ENCODE results near the gene DTNB. TPM values are rescaled to one million over a fixed set of nuclear protein-coding genes. Genes with fewer than 3 reads are reported as not detected.

Gene DTNB
- total and polyA plus RNA-seq, 10 of the 15 experiments (the other 5 are each of a cell fraction or from before 2014, with no cell fraction given), result 4.5 to 30.6 (median 11.9) TPM

- Histone ChIP-seq H3K27me3 (replicated peaks in 1 of 2; ENCODE audit: control insufficient read depth in 2 of 2, insufficient read depth in 2 of 2, low read length in 1 of 2) (no peaks in the 10 kb centered on the region), H3K36me3 (ENCODE audit: control insufficient read depth in 2 of 2, insufficient read depth in 2 of 2, low read length in 1 of 2) (no peaks in the 10 kb centered on the region), H3K79me2 (ENCODE audit: control insufficient read depth, insufficient read depth, low read length) (no peaks in the 10 kb centered on the region), H3K4me2 (ENCODE audit: control insufficient read depth, insufficient read depth) (no peak overlapping the region), H3K9ac (ENCODE audit: control insufficient read depth, insufficient read depth, low read length) (no peak overlapping the region), H4K20me1 (ENCODE audit: control insufficient read depth, insufficient read depth) (no peaks in the 10 kb centered on the region), H3K4me1 (ENCODE audit: control insufficient read depth, insufficient read depth, low read length) (no peaks in the 10 kb centered on the region), H3K27ac (ENCODE audit: control insufficient read depth, insufficient read depth) (no peak overlapping the region), H3K4me3 (no peak overlapping the region), H3K9me3 (replicated peaks; ENCODE audit: control insufficient read depth, insufficient read depth, low read length) (no peaks in the 10 kb centered on the region), H2AFZ (ENCODE audit: control insufficient read depth, low read depth, low read length) (no peak overlapping the region)
- POLR2A ChIA-PET, result no interaction called here
- TF ChIP-seq RCOR1 (conservative IDR thresholded peaks at IDR 0.05; ENCODE audit: low read depth, low read length), result no peak
- TF ChIP-seq ZNF384 (IDR thresholded peaks at IDR 0.05; ENCODE audit: borderline replicate concordance, low read depth, low read length), result no peak
- TF ChIP-seq RELA (IDR thresholded peaks at IDR 0.05; ENCODE audit: borderline replicate concordance, partially characterized antibody), result no peak
- no peak for TF ChIP-seq BRCA1 (IDR thresholded peaks at IDR 0.05; ENCODE audit: low read depth, low read length)
- TF ChIP-seq MYB (IDR thresholded peaks at IDR 0.05; ENCODE audit: borderline replicate concordance, low read depth, low read length), result no peak
- no peak for TF ChIP-seq RAD51 (IDR thresholded peaks at IDR 0.05)
- TF ChIP-seq MTA2 (IDR thresholded peaks at IDR 0.05; ENCODE audit: low read depth), result no peak
- SMC1A ChIA-PET (ENCODE audit: uncharacterized antibody, unreplicated experiment), result no interaction called here
- ATAC-seq (no peak), DNase-seq (ENCODE audit: low read depth, low spot score) (no peak), FAIRE-seq (no peak)
- RAD21 ChIA-PET (ENCODE audit: unreplicated experiment), result no interaction called here
- 20% methylated on average over 3 of the region's 6 CpGs for WGBS (ENCODE audit: insufficient coverage, insufficient replicate concordance, low lambda C conversion rate, missing lambda C conversion rate)
- in situ Hi-C loops (cut with MboI), result no loop called here
- BruUV-seq (replicated peaks), result no TSS peak
- CTCF ChIA-PET, result interaction anchor here (1.3 kb wide), 1 partner anchor 12 kb away, joined by 6 read pairs; no protein-coding TSS in a partner anchor
- intact Hi-C loops (cut with micrococcal nuclease; ENCODE audit: unreplicated experiment), result no loop called here
Observed at GRCh38 chr2:25688236-25688635, 14.9 kb upstream of the DTNB start.

GRCh38 chr2:25685741-25686140 lies 12.4 kb upstream of the DTNB start:
- intact Hi-C loops (cut with micrococcal nuclease; ENCODE audit: unreplicated experiment), result no loop called here
- TF ChIP-seq CHD2 (IDR thresholded peaks at IDR 0.05; ENCODE audit: borderline replicate concordance, low read depth, low read length) (no peak), MTA2 (IDR thresholded peaks at IDR 0.05; ENCODE audit: low read depth) (no peak), MLLT1 (IDR thresholded peaks at IDR 0.05) (no peak), ZBTB40 (IDR thresholded peaks at IDR 0.05; ENCODE audit: borderline replicate concordance) (no peak)

More at GRCh38 chr2:25685741-25686140, 12.4 kb upstream of the DTNB start:
- Histone ChIP-seq H4K20me1 (ENCODE audit: control insufficient read depth, insufficient read depth) (no peaks in the 10 kb centered on the region), H3K9me3 (replicated peaks; ENCODE audit: control insufficient read depth, insufficient read depth, low read length) (no peaks in the 10 kb centered on the region), H3K27me3 (replicated peaks in 1 of 2; ENCODE audit: control insufficient read depth in 2 of 2, insufficient read depth in 2 of 2, low read length in 1 of 2) (no peaks in the 10 kb centered on the region), H3K79me2 (ENCODE audit: control insufficient read depth, insufficient read depth, low read length) (no peaks in the 10 kb centered on the region), H3K9ac (ENCODE audit: control insufficient read depth, insufficient read depth, low read length) (no peak overlapping the region), H3K4me3 (no peak overlapping the region), H3K4me2 (ENCODE audit: control insufficient read depth, insufficient read depth) (no peak overlapping the region), H3K4me1 (ENCODE audit: control insufficient read depth, insufficient read depth, low read length) (no peaks in the 10 kb centered on the region), H3K27ac (ENCODE audit: control insufficient read depth, insufficient read depth) (no peak overlapping the region), H3K36me3 (ENCODE audit: control insufficient read depth in 2 of 2, insufficient read depth in 2 of 2, low read length in 1 of 2) (no peaks in the 10 kb centered on the region), H2AFZ (ENCODE audit: control insufficient read depth, low read depth, low read length) (no peak overlapping the region)
- ChIA-PET POLR2A (no interaction called here), RAD21 (ENCODE audit: unreplicated experiment) (no interaction called here), SMC1A (ENCODE audit: uncharacterized antibody, unreplicated experiment) (interaction anchor here (1.0 to 1.6 kb wide), 6 partner anchors 10 to 79 kb away, joined by 3 to 5 read pairs (median 3); no protein-coding TSS in a partner anchor), CTCF (interaction anchor here (1.2 to 3.7 kb wide), 5 partner anchors 10 to 79 kb away, joined by 3 to 21 read pairs (median 3); no protein-coding TSS in a partner anchor)
- in situ Hi-C loops (cut with MboI), result no loop called here
- ATAC-seq (no peak), FAIRE-seq (no peak), DNase-seq (ENCODE audit: low read depth, low spot score) (no peak)
- BruUV-seq (replicated peaks), result no TSS peak
- WGBS (ENCODE audit: insufficient coverage, insufficient replicate concordance, low lambda C conversion rate, missing lambda C conversion rate), result 45% methylated on average over 2 of the region's 2 CpGs

All from GM12878 (cell line).